Liver (tissue), 9 donors: Measurements from ENCODE around the gene SARDH. TPM values are rescaled to one million over a fixed set of nuclear protein-coding genes. Genes with fewer than 3 reads are reported as not detected.

Experiments
- DNase-seq: peaks from one replicate; pipeline ENCODE4 v3.0.0-alpha.2; 2017; ENCODE audit warnings: low spot score
- H3K27ac ChIP-seq, 2 donors: one replicate each; pipeline ENCODE4 v1.7.0; 2013; ENCODE audit warnings: inconsistent platforms in 2 of 2, low read length in 2 of 2, control low read depth in 1 of 2, low read depth in 1 of 2, mild to moderate bottlenecking in 1 of 2
- H3K27me3 ChIP-seq, 4 donors: one replicate each; pipeline versions ENCODE4 v1.6.1 to v1.7.0; 2013; ENCODE audit warnings: low read length in 3 of 4, inconsistent platforms in 1 of 4, mild to moderate bottlenecking in 1 of 4, moderate library complexity in 1 of 4; ENCODE audit not compliant: control insufficient read depth in 4 of 4, insufficient read depth in 4 of 4
- H3K36me3 ChIP-seq, 4 donors: one replicate each; pipeline versions ENCODE4 v1.6.1 to v1.7.0; 2013; ENCODE audit warnings: low read length in 3 of 4, mild to moderate bottlenecking in 3 of 4, low read depth in 1 of 4, moderate library complexity in 1 of 4; ENCODE audit not compliant: control insufficient read depth in 4 of 4, insufficient read depth in 3 of 4
- H3K4me1 ChIP-seq, 4 donors: one replicate each; pipeline versions ENCODE4 v1.6.1 to v1.7.0; 2013; ENCODE audit warnings: low read length in 3 of 4, mild to moderate bottlenecking in 3 of 4, moderate library complexity in 1 of 4; ENCODE audit not compliant: control insufficient read depth in 4 of 4, insufficient read depth in 4 of 4
- H3K4me3 ChIP-seq, 3 donors: one replicate each; pipeline versions ENCODE4 v1.6.1 to v1.7.0; 2013; ENCODE audit warnings: low read length in 3 of 3, control low read depth in 1 of 3, low read depth in 1 of 3, mild to moderate bottlenecking in 1 of 3
- H3K9ac ChIP-seq, 2 donors: one replicate each; pipeline ENCODE4 v1.7.0; 2013; ENCODE audit warnings: low read length in 2 of 2, mild to moderate bottlenecking in 2 of 2, moderate library complexity in 2 of 2, control low read depth in 1 of 2, low read depth in 1 of 2
- H3K9me3 ChIP-seq, 4 donors: one replicate each; pipeline versions ENCODE4 v1.6.1 to v1.7.0; 2013; ENCODE audit warnings: low read length in 3 of 4; ENCODE audit not compliant: control insufficient read depth in 4 of 4
- EGR1 ChIP-seq, 2 donors: IDR thresholded peaks; 2 replicates each; pipeline ENCODE4 v1.6.1; 2016 to 2018; ENCODE audit warnings: antibody characterized with exemption in 2 of 2, low read depth in 2 of 2
- FOXA2 ChIP-seq: IDR thresholded peaks from 2 replicates; pipeline ENCODE4 v1.6.1; 2016; ENCODE audit warnings: antibody characterized with exemption
- HNF4A ChIP-seq, 2 donors: conservative IDR thresholded peaks; 2 replicates each; pipeline ENCODE4 v1.6.1; 2016; ENCODE audit warnings: antibody characterized with exemption in 2 of 2, mild to moderate bottlenecking in 2 of 2
- HNF4G ChIP-seq: IDR thresholded peaks from 2 replicates; pipeline ENCODE4 v1.6.1; 2016; ENCODE audit warnings: antibody characterized with exemption
- NR2F2 ChIP-seq: IDR thresholded peaks from 2 replicates; pipeline ENCODE4 v1.6.1; 2016; ENCODE audit warnings: antibody characterized with exemption
- RAD21 ChIP-seq, 2 donors: IDR thresholded peaks; 2 replicates each; pipeline ENCODE4 v1.6.1; 2016; ENCODE audit warnings: antibody characterized with exemption in 2 of 2, mild to moderate bottlenecking in 2 of 2
- RXRA ChIP-seq, 2 donors: IDR thresholded peaks; 2 replicates each; pipeline ENCODE4 v1.6.1; 2017 to 2018; ENCODE audit warnings: antibody characterized with exemption in 2 of 2, mild to moderate bottlenecking in 1 of 2
- SP1 ChIP-seq: IDR thresholded peaks from 2 replicates; pipeline ENCODE4 v1.6.1; 2018; ENCODE audit warnings: antibody characterized with exemption, mild to moderate bottlenecking
- TAF1 ChIP-seq: conservative IDR thresholded peaks from 2 replicates; pipeline ENCODE4 v1.6.1; 2016; ENCODE audit warnings: antibody characterized with exemption, mild to moderate bottlenecking
- YY1 ChIP-seq: IDR thresholded peaks from 2 replicates; pipeline ENCODE4 v1.6.1; 2016; ENCODE audit warnings: antibody characterized with exemption, mild to moderate bottlenecking
- ZBTB33 ChIP-seq: IDR thresholded peaks from 2 replicates; pipeline ENCODE4 v1.6.1; 2016; ENCODE audit warnings: antibody characterized with exemption
- WGBS: extraction: QIAGEN DNeasy Blood & Tissue Kit; methylation state at CpG from one replicate; pipeline ENCODE4 v1.1.7; 2013; 5-methylcytosine and 5-hydroxymethylcytosine counted together
- polyA plus RNA-seq, 2 donors: library from polyadenylated mRNA; stranded (reverse) in 1 of 2; unstranded in 1 of 2; fragments of 200-250 nt in 1 of 2; fragments of >200 nt in 1 of 2; fragmentation: Nextera tagmentation in 1 of 2; extraction: Ambion mirVana in 1 of 2; gene quantifications; one replicate each; pipeline versions ENCODE4 v1.2.1 to v1.2.3, GENCODE V29; 2013 to 2015
- total RNA-seq, 2 donors: library from RNA; depleted of rRNA; stranded (reverse); fragments of >200 nt; gene quantifications; one replicate each; pipeline ENCODE4 v1.2.3, GENCODE V29; 2014
- TF ChIP-seq, protein P1 (sequence below): IDR thresholded peaks from 2 replicates; pipeline ENCODE4 v1.6.1; 2016; ENCODE audit warnings: antibody characterized with exemption
- TF ChIP-seq, protein P2 (sequence below): IDR thresholded peaks from 2 replicates; pipeline ENCODE4 v1.6.1; 2016; ENCODE audit warnings: antibody characterized with exemption, mild to moderate bottlenecking
- donor health status: healthy.
- donor health status: healthy.
- donor health status: healthy.
- donor health status: healthy.
- donor health status: healthy.

SARDH gene
- total and polyA plus RNA-seq, 4 donors = 53.7 to 291 (median 63.4) TPM

GRCh38 chr9:133758228-133758627 is 20.1 kb upstream of the SARDH start:
- H3K9ac ChIP-seq = no peak overlapping the region
- H3K4me1 ChIP-seq = peaks cover 3 to 12% (median 8%) of the 10 kb centered on the region in 4 donors
- H3K36me3 ChIP-seq = peaks cover 4 to 12% (median 7%) of the 10 kb centered on the region in 4 donors
- no peak overlapping the region for H3K27ac ChIP-seq
- no peak overlapping the region for H3K4me3 ChIP-seq
- H3K27me3 ChIP-seq = no peaks in the 10 kb centered on the region
- 77% methylated on average over 7 of the region's 7 CpGs for WGBS
- peak; percentile 16 for DNase-seq
- TF ChIP-seq HNF4A (conservative IDR thresholded peaks at IDR 0.05) = no peak
- TF ChIP-seq, protein P1, sequence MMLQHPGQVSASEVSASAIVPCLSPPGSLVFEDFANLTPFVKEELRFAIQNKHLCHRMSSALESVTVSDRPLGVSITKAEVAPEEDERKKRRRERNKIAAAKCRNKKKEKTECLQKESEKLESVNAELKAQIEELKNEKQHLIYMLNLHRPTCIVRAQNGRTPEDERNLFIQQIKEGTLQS = no peak
- TF ChIP-seq SP1 = no peak
- no peak for TF ChIP-seq RAD21 (IDR thresholded peaks at IDR 0.05)
- TF ChIP-seq TAF1 = no peak
- no peak for TF ChIP-seq RXRA (IDR thresholded peaks at IDR 0.05)
- no peak for TF ChIP-seq FOXA2
- no peak for TF ChIP-seq YY1
- no peak for TF ChIP-seq ZBTB33
- TF ChIP-seq HNF4G = no peak
- no peaks in the 10 kb centered on the region for H3K9me3 ChIP-seq

DNA sequence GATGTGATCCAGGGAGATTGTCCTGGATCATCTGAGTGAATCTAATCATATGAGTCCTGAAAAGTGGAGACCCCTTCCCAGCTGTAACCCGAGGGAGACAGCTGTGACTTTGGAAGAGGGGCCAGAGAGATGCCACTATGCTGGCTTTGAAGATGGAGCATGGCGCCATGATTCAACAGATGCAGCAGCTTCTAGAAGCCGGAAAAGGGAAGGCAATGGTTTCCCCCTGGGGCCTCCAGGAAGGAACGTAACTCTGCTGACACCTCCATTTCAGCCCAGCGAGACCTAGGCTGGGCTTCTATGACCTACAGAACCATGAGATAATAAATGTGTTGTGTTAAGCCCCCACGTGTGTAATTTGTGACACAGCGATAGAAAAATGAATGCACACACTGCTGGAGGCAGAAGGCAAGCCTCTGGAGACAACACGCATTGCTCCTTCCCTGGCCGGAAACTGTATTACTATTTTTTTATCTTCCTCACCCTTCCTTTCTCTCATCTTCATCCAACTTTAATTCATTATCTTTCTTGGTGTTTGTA is 16.6 kb upstream of the SARDH start:
- TF ChIP-seq, protein P2, sequence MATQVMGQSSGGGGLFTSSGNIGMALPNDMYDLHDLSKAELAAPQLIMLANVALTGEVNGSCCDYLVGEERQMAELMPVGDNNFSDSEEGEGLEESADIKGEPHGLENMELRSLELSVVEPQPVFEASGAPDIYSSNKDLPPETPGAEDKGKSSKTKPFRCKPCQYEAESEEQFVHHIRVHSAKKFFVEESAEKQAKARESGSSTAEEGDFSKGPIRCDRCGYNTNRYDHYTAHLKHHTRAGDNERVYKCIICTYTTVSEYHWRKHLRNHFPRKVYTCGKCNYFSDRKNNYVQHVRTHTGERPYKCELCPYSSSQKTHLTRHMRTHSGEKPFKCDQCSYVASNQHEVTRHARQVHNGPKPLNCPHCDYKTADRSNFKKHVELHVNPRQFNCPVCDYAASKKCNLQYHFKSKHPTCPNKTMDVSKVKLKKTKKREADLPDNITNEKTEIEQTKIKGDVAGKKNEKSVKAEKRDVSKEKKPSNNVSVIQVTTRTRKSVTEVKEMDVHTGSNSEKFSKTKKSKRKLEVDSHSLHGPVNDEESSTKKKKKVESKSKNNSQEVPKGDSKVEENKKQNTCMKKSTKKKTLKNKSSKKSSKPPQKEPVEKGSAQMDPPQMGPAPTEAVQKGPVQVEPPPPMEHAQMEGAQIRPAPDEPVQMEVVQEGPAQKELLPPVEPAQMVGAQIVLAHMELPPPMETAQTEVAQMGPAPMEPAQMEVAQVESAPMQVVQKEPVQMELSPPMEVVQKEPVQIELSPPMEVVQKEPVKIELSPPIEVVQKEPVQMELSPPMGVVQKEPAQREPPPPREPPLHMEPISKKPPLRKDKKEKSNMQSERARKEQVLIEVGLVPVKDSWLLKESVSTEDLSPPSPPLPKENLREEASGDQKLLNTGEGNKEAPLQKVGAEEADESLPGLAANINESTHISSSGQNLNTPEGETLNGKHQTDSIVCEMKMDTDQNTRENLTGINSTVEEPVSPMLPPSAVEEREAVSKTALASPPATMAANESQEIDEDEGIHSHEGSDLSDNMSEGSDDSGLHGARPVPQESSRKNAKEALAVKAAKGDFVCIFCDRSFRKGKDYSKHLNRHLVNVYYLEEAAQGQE = no peak
- TF ChIP-seq ZBTB33 (no peak), RXRA (IDR thresholded peaks at IDR 0.05) (no peak), NR2F2 (no peak), EGR1 (IDR thresholded peaks at IDR 0.05; ENCODE audit: low read depth in 2 of 2) (no peak)
- H3K9me3 ChIP-seq = no peaks in the 10 kb centered on the region
- no peaks in the 10 kb centered on the region for H3K27me3 ChIP-seq
- no peaks in the 10 kb centered on the region for H3K36me3 ChIP-seq
- no peak overlapping the region for H3K27ac ChIP-seq
- peak; percentile 21 for DNase-seq
- H3K4me1 ChIP-seq = peaks cover 3 to 18% (median 8%) of the 10 kb centered on the region in 4 donors
- no peak overlapping the region for H3K4me3 ChIP-seq
- 76% methylated on average over 9 of the region's 9 CpGs for WGBS
- H3K9ac ChIP-seq = no peak overlapping the region
